ENCODE measurements around the gene AFF4.

DNA sequence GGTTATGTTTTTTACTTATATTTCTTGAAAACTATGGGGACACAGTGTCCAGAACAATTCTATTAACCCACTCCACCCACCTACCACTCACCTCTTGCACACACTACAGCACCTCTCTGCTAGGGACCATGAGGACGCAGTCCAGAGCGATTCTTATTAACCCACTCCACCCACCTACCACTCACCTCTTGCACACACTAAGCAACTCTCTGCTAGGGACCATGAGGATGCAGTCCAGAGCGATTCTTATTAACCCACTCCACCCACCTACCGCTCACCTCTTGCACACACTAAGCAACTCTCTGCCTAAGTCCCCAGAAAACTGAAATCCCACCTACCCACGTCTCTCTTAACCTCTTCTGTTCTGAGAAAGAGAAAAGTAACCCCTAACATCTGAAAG, 130.8 kb downstream of the AFF4 start:
- TF ChIP-seq, protein P1, sequence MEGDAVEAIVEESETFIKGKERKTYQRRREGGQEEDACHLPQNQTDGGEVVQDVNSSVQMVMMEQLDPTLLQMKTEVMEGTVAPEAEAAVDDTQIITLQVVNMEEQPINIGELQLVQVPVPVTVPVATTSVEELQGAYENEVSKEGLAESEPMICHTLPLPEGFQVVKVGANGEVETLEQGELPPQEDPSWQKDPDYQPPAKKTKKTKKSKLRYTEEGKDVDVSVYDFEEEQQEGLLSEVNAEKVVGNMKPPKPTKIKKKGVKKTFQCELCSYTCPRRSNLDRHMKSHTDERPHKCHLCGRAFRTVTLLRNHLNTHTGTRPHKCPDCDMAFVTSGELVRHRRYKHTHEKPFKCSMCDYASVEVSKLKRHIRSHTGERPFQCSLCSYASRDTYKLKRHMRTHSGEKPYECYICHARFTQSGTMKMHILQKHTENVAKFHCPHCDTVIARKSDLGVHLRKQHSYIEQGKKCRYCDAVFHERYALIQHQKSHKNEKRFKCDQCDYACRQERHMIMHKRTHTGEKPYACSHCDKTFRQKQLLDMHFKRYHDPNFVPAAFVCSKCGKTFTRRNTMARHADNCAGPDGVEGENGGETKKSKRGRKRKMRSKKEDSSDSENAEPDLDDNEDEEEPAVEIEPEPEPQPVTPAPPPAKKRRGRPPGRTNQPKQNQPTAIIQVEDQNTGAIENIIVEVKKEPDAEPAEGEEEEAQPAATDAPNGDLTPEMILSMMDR (IDR thresholded peaks at IDR 0.05 in 2 of 3, conservative IDR thresholded peaks at IDR 0.05 in 1 of 3; ENCODE audit: borderline replicate concordance in 1 of 3, insufficient read depth in 1 of 3, low read depth in 2 of 3, low read length in 2 of 3), result no peak
- no peak for TF ChIP-seq TCF7L2 (IDR thresholded peaks at IDR 0.05; ENCODE audit: borderline replicate concordance, extremely low read depth, insufficient read depth, insufficient read length)
- no peak for TF ChIP-seq POLR2A (IDR thresholded peaks at IDR 0.05; ENCODE audit: borderline replicate concordance, extremely low read depth, insufficient read depth, insufficient read length)
- no peak for TF ChIP-seq POLR2AphosphoS5 (IDR thresholded peaks at IDR 0.05; ENCODE audit: low read depth, low read length)
- no peak for TF ChIP-seq EZH2phosphoT487 (IDR thresholded peaks at IDR 0.05; ENCODE audit: borderline replicate concordance)
- TF ChIP-seq YY1 (IDR thresholded peaks at IDR 0.05; ENCODE audit: extremely low read depth, insufficient replicate concordance, low read depth, low read length), result no peak
- no peak for TF ChIP-seq JUND (IDR thresholded peaks at IDR 0.05)
- TF ChIP-seq ELF1 (IDR thresholded peaks at IDR 0.05; ENCODE audit: borderline replicate concordance, low read depth), result no peak
- TF ChIP-seq, protein P2, sequence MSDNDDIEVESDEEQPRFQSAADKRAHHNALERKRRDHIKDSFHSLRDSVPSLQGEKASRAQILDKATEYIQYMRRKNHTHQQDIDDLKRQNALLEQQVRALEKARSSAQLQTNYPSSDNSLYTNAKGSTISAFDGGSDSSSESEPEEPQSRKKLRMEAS (IDR thresholded peaks at IDR 0.05), result no peak
- no peak for TF ChIP-seq SIN3A (IDR thresholded peaks at IDR 0.05; ENCODE audit: low read depth)
- no peak for TF ChIP-seq EZH2 (IDR thresholded peaks at IDR 0.05)
- no peak for TF ChIP-seq EGR1 (IDR thresholded peaks at IDR 0.05; ENCODE audit: low read depth)
